Activated naive CD4-positive, alpha-beta T cell treated with anti-CD3 and anti-CD28 coated beads, Interleukin-2, amount 50 U/mL, for 24 hours (primary cell): Measurements from ENCODE around the gene ASTN1.

Source experiments
- H3K27ac Mint-ChIP-seq: one replicate; pipeline ENCODE4 v1.8.0; 2021; ENCODE audit warnings: mild to moderate bottlenecking, mixed read lengths
- H3K27me3 Mint-ChIP-seq: one replicate; pipeline ENCODE4 v1.8.0; 2021; ENCODE audit warnings: mixed read lengths
- H3K36me3 Mint-ChIP-seq: one replicate; pipeline ENCODE4 v1.8.0; 2021; ENCODE audit warnings: mixed read lengths
- H3K4me1 Mint-ChIP-seq: one replicate; pipeline ENCODE4 v1.8.0; 2021; ENCODE audit warnings: mixed read lengths
- H3K4me3 Mint-ChIP-seq: one replicate; pipeline ENCODE4 v1.8.0; 2021; ENCODE audit warnings: mild to moderate bottlenecking, mixed read lengths
- H3K9me3 Mint-ChIP-seq: one replicate; pipeline ENCODE4 v1.8.0; 2021; ENCODE audit warnings: mixed read lengths

The ASTN1 gene

DNA sequence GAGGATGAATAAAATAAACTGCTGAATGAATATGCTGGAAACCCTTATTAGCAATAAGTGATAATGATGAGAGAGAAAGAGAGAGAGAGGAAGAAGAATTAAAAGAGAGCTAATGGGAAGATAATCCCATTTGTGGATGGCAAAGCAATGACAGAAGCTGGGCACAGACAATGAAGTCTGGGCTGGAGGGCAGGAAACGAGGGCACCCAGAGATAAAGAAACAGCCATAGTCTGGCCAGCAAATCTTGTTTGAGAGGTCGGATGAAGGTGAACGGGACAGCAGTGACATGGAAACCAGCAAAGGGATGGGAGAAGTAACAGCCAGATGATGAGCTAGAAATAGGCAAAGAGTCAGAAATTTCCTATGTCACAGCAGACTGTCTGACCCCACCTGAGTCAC is 155.9 kb downstream of the ASTN1 start:
- Mint-ChIP-seq H3K36me3 (no peaks in the 10 kb centered on the region), H3K4me3 (no peak overlapping the region), H3K27me3 (peaks cover 1% of the 10 kb centered on the region), H3K4me1 (no peaks in the 10 kb centered on the region), H3K9me3 (peaks cover 4% of the 10 kb centered on the region), H3K27ac (no peak overlapping the region)

DNA sequence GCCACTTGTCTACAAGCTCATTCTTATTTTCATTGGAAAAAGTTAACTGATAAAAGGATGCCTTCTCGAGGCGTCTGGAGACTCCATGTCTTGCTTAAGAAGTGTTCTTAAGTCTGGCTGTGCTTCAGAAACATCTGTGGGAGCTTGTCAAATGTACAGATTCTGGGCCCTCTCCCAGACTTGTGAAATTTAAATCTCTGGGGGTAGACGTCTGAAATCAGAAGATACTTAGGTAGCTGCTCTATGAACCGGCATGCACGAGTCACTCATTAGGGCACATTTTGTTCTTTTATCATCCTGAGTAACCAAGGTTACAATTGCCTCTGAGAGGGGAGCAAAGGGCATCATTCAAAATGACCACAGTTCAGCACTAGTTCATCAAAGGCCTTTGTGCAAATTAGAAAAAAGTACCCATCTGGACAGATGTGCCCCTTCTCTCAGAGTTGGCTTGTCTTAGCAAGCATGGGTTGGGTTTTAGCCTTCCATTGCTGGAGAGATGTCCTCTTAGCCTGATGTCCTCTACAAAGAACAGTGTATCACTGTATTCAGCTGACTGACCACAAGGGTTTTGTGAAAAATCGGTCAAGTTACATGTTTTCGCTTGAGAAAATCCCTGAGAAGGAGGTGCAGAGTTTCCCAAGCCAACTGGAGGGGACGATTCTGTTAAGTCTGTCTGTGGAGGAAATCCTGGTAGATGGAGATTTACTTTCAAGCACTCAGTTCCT is 156.9 kb downstream of the ASTN1 start:
- Mint-ChIP-seq H3K4me1 (no peaks in the 10 kb centered on the region), H3K27me3 (peaks cover 1% of the 10 kb centered on the region), H3K9me3 (no peaks in the 10 kb centered on the region), H3K36me3 (no peaks in the 10 kb centered on the region), H3K4me3 (no peak overlapping the region), H3K27ac (no peak overlapping the region)

- no peaks in the 10 kb centered on the region for H3K4me1 Mint-ChIP-seq
- H3K27ac Mint-ChIP-seq: no peak overlapping the region
- H3K27me3 Mint-ChIP-seq: no peaks in the 10 kb centered on the region
- no peaks in the 10 kb centered on the region for H3K9me3 Mint-ChIP-seq
- H3K36me3 Mint-ChIP-seq: no peaks in the 10 kb centered on the region
- no peak overlapping the region for H3K4me3 Mint-ChIP-seq
Measured at GRCh38 chr1:177002891-177003290, 161.6 kb downstream of the ASTN1 start.

DNA sequence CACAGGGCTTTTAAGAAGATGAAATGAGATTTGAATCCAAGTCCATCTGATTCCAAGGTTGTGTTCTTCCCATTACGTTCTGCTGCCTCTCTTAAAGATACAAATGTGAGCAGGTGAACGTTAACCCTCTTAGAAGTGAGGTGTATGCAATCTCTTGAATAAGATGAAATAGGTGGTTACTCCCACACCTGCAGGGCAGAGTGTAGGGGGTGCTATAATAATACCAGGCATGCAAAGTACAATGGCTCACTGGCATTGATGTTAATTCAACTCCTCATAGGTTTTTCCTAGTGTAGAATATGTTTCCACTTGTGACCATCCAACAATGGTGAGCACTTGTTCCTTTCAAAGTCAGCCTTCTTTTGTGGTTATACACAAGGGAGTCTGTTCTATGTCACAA is 163.0 kb downstream of the ASTN1 start:
- Mint-ChIP-seq H3K27me3 (peaks cover 2% of the 10 kb centered on the region), H3K27ac (no peak overlapping the region), H3K4me3 (no peak overlapping the region), H3K4me1 (no peaks in the 10 kb centered on the region), H3K36me3 (no peaks in the 10 kb centered on the region), H3K9me3 (no peaks in the 10 kb centered on the region)

DNA sequence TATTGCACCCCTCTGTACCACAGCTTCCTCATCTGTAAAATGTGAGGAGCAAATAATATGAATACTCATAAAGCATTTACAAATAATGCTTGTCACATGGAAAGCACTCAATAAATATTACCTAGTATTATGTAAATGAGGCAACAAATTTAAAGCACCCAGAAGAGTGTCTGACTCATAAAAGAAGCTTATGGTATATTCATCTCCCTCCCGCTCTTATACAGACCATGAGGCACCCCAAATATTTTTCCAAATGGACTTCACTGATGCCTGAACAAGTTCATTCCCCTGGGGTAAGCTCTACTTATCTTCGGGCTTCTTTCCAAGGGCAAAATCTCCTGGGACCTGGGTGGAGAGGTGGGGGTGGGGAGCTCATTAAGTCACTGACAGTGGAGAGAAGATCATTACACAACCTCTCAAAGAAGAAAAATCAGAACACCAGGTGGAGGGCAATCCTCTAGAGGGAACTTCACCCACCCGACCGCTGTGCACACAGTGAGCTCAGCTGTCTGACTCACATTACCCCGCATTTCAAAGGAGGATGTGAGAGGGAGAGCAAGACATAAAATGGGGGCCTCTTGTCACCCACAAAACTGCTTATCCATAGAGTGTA is 166.2 kb downstream of the ASTN1 start:
- H3K9me3 Mint-ChIP-seq: peaks cover 10% of the 10 kb centered on the region

DNA sequence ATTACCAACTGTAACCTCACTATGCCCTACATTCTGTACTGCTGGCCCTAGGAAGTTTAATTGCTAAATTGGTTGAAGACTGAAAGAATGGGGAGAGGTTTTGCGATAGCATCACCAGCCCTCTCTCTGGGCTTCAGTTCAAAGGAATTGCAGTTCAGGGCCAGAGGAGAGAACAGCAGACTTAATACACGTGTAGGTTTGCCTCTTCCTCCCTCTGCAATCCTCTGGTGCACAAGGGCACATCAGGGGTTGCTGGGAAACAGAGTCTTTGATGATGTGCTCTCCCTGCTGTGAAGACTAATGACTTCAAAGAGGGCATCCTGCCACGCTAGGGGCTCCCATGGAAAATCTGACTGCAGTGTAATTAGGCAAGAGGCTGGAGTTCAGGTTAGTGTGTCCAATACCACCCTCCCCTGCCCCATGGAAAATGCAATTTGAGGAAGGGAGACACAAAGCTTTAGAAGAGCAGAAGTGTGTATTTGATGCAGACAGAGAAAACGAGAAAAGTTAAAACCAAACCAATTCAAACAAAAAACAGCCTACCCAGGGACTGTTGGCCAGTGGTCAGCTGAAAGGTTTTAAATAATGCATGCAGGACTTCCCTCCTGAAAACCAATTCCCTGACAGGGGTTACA is 167.9 kb downstream of the ASTN1 start:
- H3K4me3 Mint-ChIP-seq: no peak overlapping the region
- H3K9me3 Mint-ChIP-seq: peaks cover 10% of the 10 kb centered on the region
- H3K27ac Mint-ChIP-seq: no peak overlapping the region
- no peaks in the 10 kb centered on the region for H3K4me1 Mint-ChIP-seq
- peaks cover 4% of the 10 kb centered on the region for H3K27me3 Mint-ChIP-seq
- H3K36me3 Mint-ChIP-seq: no peaks in the 10 kb centered on the region

More for the DNA sequence above, 166.2 kb downstream of the ASTN1 start:
- Mint-ChIP-seq H3K4me1 (no peaks in the 10 kb centered on the region), H3K27ac (no peak overlapping the region), H3K4me3 (no peak overlapping the region), H3K36me3 (no peaks in the 10 kb centered on the region), H3K27me3 (peaks cover 4% of the 10 kb centered on the region)

- Mint-ChIP-seq H3K27ac (no peak overlapping the region), H3K27me3 (peaks cover 4% of the 10 kb centered on the region), H3K4me3 (no peak overlapping the region), H3K9me3 (peaks cover 10% of the 10 kb centered on the region), H3K36me3 (no peaks in the 10 kb centered on the region), H3K4me1 (no peaks in the 10 kb centered on the region)
Measured at GRCh38 chr1:176994931-176995596, 169.4 kb downstream of the ASTN1 start.

- no peaks in the 10 kb centered on the region for H3K4me1 Mint-ChIP-seq
- H3K27me3 Mint-ChIP-seq: peaks cover 4% of the 10 kb centered on the region
- H3K9me3 Mint-ChIP-seq: peaks cover 10% of the 10 kb centered on the region
- no peaks in the 10 kb centered on the region for H3K36me3 Mint-ChIP-seq
- H3K4me3 Mint-ChIP-seq: no peak overlapping the region
- H3K27ac Mint-ChIP-seq: no peak overlapping the region
Measured at GRCh38 chr1:176993587-176993986, 170.9 kb downstream of the ASTN1 start.

DNA sequence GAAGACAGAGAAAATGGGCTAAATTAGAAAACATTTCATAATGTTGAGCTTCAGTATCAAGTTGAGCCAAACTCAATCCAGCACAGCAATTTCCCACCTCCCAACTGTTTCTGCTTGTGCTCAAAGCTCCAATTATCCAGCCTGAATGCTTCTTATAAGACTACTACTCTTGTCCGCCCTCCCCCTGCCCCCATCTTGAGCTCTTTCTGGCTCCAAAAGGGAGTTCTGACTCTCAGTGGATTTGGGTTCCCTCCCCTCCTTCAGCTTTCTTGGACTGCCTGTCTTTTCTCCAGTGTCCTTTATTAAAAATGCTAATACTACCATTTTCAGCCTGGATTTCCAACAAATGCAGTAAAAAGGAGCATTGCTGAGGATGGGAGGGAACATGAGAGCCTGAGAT is 174.8 kb downstream of the ASTN1 start:
- Mint-ChIP-seq H3K9me3 (peaks cover 3% of the 10 kb centered on the region), H3K4me3 (no peak overlapping the region), H3K27ac (no peak overlapping the region), H3K4me1 (no peaks in the 10 kb centered on the region), H3K27me3 (peaks cover 3% of the 10 kb centered on the region), H3K36me3 (no peaks in the 10 kb centered on the region)

- no peak overlapping the region for H3K4me3 Mint-ChIP-seq
- no peaks in the 10 kb centered on the region for H3K4me1 Mint-ChIP-seq
- peaks cover under 1% of the 10 kb centered on the region for H3K27me3 Mint-ChIP-seq
- H3K9me3 Mint-ChIP-seq: peaks cover 3% of the 10 kb centered on the region
- no peak overlapping the region for H3K27ac Mint-ChIP-seq
- no peaks in the 10 kb centered on the region for H3K36me3 Mint-ChIP-seq
Measured at GRCh38 chr1:176989023-176989422, 175.5 kb downstream of the ASTN1 start.

GRCh38 chr1:176987016-176987415 is 177.5 kb downstream of the ASTN1 start:
- no peaks in the 10 kb centered on the region for H3K4me1 Mint-ChIP-seq
- H3K27me3 Mint-ChIP-seq: no peaks in the 10 kb centered on the region
- H3K36me3 Mint-ChIP-seq: no peaks in the 10 kb centered on the region
- H3K4me3 Mint-ChIP-seq: no peak overlapping the region
- H3K27ac Mint-ChIP-seq: no peak overlapping the region
- no peaks in the 10 kb centered on the region for H3K9me3 Mint-ChIP-seq

DNA sequence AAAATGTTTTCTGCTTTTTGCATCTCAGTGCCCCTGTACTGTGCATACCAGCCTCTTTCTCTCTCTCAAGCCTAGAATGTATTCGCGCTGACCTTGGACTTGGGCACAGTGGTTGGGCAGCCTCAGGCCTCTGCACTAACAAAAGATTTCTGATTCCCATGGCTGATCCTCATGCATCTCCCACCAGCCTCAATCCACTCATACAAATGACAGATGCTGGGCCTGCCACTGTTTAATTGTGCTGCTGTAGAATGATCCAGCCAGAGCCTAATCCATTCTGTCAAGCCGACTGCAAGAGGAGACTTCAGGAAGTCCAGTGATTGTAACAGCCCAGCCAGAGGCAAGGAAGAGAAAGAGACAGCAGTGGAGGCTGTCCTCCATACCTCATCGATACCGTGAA is 180.8 kb downstream of the ASTN1 start:
- no peak overlapping the region for H3K4me3 Mint-ChIP-seq
- H3K27me3 Mint-ChIP-seq: no peaks in the 10 kb centered on the region
- H3K36me3 Mint-ChIP-seq: no peaks in the 10 kb centered on the region
- H3K4me1 Mint-ChIP-seq: no peaks in the 10 kb centered on the region
- no peaks in the 10 kb centered on the region for H3K9me3 Mint-ChIP-seq
- no peak overlapping the region for H3K27ac Mint-ChIP-seq

- Mint-ChIP-seq H3K4me3 (no peak overlapping the region), H3K27me3 (no peaks in the 10 kb centered on the region), H3K4me1 (no peaks in the 10 kb centered on the region), H3K36me3 (no peaks in the 10 kb centered on the region), H3K27ac (no peak overlapping the region), H3K9me3 (no peaks in the 10 kb centered on the region)
Measured at GRCh38 chr1:176976771-176977170, 187.7 kb downstream of the ASTN1 start.

DNA sequence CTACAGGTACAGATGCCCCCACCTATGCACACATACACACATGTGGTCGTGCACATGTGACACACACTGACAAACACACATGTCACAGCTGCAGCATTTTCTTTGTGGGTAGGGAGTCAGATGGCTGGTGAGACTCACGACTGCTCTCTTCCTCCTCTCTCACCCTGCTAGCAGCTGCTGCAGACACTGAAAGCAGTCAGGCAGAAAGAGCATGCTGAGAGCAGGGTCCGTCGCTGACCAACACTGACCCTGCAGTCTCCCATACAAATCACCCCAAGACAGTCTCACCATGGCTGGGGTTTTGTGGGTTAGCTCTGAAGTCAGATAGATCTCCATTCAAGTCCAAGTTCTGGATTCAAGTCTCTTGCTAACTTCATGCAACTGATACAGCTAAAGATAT is 188.3 kb downstream of the ASTN1 start:
- Mint-ChIP-seq H3K9me3 (no peaks in the 10 kb centered on the region), H3K4me1 (no peaks in the 10 kb centered on the region), H3K27me3 (no peaks in the 10 kb centered on the region), H3K27ac (no peak overlapping the region), H3K4me3 (no peak overlapping the region), H3K36me3 (no peaks in the 10 kb centered on the region)

GRCh38 chr1:176964687-176965086 is 199.8 kb downstream of the ASTN1 start:
- no peaks in the 10 kb centered on the region for H3K4me1 Mint-ChIP-seq
- no peak overlapping the region for H3K27ac Mint-ChIP-seq
- H3K27me3 Mint-ChIP-seq: no peaks in the 10 kb centered on the region
- H3K4me3 Mint-ChIP-seq: no peak overlapping the region
- no peaks in the 10 kb centered on the region for H3K36me3 Mint-ChIP-seq
- no peaks in the 10 kb centered on the region for H3K9me3 Mint-ChIP-seq

DNA sequence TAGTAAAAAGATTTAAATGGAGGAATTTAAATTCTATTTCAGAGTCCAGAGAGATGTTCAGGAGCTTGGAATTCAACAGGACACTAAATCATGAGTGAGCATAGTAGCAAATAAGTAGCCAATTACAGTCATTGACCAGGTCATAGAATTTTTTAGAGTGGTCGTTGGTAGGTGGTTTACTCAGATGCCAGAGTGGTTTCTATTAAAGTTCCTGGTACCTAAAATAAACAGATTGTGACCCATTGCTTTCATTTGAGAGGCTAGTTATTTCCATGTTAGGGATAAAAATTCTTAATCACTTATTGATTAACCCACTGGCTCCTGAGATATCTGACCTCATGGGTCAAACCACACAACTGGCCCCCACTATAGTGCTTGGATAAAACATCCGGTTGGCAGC is 201.3 kb downstream of the ASTN1 start:
- Mint-ChIP-seq H3K27me3 (no peaks in the 10 kb centered on the region), H3K27ac (no peak overlapping the region), H3K4me3 (no peak overlapping the region), H3K4me1 (no peaks in the 10 kb centered on the region), H3K9me3 (no peaks in the 10 kb centered on the region), H3K36me3 (no peaks in the 10 kb centered on the region)
